HCT116 (cell line): ENCODE measurements around the gene NXPH1. TPM values are rescaled to one million over a fixed set of nuclear protein-coding genes. Genes with fewer than 3 reads are reported as not detected.

Experiments used
- ATAC-seq: fragments of 200-7000 bp; cut with Tn5 transposase; 2 replicates; pipeline ENCODE4 v1.9.1; 2020; ENCODE audit warnings: mild to moderate bottlenecking, moderate library complexity
- BruUV-seq: library from RNA; stranded (reverse); fragments of 400-500 nt; replicated peaks from 2 replicates; lab custom pipeline; 2021; lab: Mats Ljungman, UMichigan
- CTCF ChIA-PET: fragments of 300-600 bp; sonication (Branson Sonifier 250); formaldehyde crosslinking; loops from one replicate; lab custom pipeline; 2021; ENCODE audit warnings: antibody characterized with exemption; lab: Charles Lee
- POLR2A ChIA-PET: fragments of 300-600, 350-600 bp; sonication (Branson Sonifier 250); formaldehyde crosslinking; loops from one replicate; lab custom pipeline; 2021; ENCODE audit warnings: antibody characterized with exemption; lab: Charles Lee
- RAD21 ChIA-PET, 2 experiments: fragments of 300-600 bp; sonication (Branson Sonifier 250); formaldehyde crosslinking; loops; one replicate each; lab custom pipeline; 2023; ENCODE audit warnings: low total read pairs in 2 of 2; ENCODE audit not compliant: uncharacterized antibody in 2 of 2, unreplicated experiment in 2 of 2, low non-redundant PET in 1 of 2; lab: Charles Lee
- DNase-seq: peaks from one replicate; pipeline ENCODE4 v3.0.0-alpha.2; 2010; ENCODE audit warnings: low read depth, low spot score
- H2AFZ ChIP-seq: fragments of 200-600 bp; shearing (Covaris generic), sonication (generic); 2 replicates; pipeline ENCODE4 v1.6.1; 2017; ENCODE audit warnings: low read depth, mixed run types, mixed read lengths, antibody characterized with exemption, low read length; ENCODE audit not compliant: poor library complexity, severe bottlenecking
- H3K27ac ChIP-seq: 2 replicates; pipeline ENCODE4 v1.5.1; 2012; ENCODE audit warnings: low read depth, low read length
- H3K27me3 ChIP-seq: fragments of 200-600 bp; sonication (generic); 2 replicates; pipeline ENCODE4 v1.6.1; 2016; ENCODE audit warnings: mixed run types, low read length, mixed read lengths; ENCODE audit not compliant: insufficient read depth
- H3K36me3 ChIP-seq, 2 experiments: fragments of 200-500 bp in 1 of 2; fragments of 200-600 bp in 1 of 2; sonication (Bioruptor generic) in 1 of 2; sonication (generic) in 1 of 2; 2 replicates each; pipeline versions ENCODE4 v1.5.1 to v1.6.1; 2014 to 2016; ENCODE audit warnings: low read length in 2 of 2, inconsistent platforms in 1 of 2, mixed read lengths in 1 of 2, mixed run types in 1 of 2; ENCODE audit not compliant: insufficient read depth in 2 of 2, control insufficient read depth in 1 of 2
- H3K4me1 ChIP-seq, 2 experiments: fragments of 200-600 bp in 1 of 2; sonication (generic) in 1 of 2; 2 replicates each; pipeline versions ENCODE4 v1.5.1 to v1.6.1; 2012 to 2017; ENCODE audit warnings: low read length in 2 of 2, inconsistent platforms in 1 of 2, mild to moderate bottlenecking in 1 of 2, mixed read lengths in 1 of 2, mixed run types in 1 of 2, moderate library complexity in 1 of 2; ENCODE audit not compliant: insufficient read depth in 2 of 2, control insufficient read depth in 1 of 2
- H3K4me2 ChIP-seq: fragments of 200-600 bp; sonication (generic); 2 replicates; pipeline ENCODE4 v1.6.1; 2017; ENCODE audit warnings: mixed run types, low read length, mixed read lengths
- H3K4me3 ChIP-seq, 2 experiments: fragments of 200-600 bp in 1 of 2; sonication (generic) in 1 of 2; replicated peaks in 1 of 2; 2 replicates each; pipeline ENCODE4 v1.5.1; 2011 to 2016; ENCODE audit warnings: low read length in 2 of 2, control low read depth in 1 of 2, low read depth in 1 of 2, mild to moderate bottlenecking in 1 of 2, mixed read lengths in 1 of 2, mixed run types in 1 of 2
- H3K79me2 ChIP-seq: fragments of 200-600 bp; sonication (generic); 2 replicates; pipeline ENCODE4 v1.6.1; 2017; ENCODE audit warnings: mild to moderate bottlenecking, mixed run types, low read length, moderate library complexity, mixed read lengths; ENCODE audit not compliant: insufficient read depth
- H3K9ac ChIP-seq: fragments of 200-600 bp; sonication (generic); 2 replicates; pipeline ENCODE4 v1.6.1; 2016; ENCODE audit warnings: low read length, mixed read lengths
- H3K9me2 ChIP-seq: fragments of 200-600 bp; sonication (generic), shearing (Covaris generic); 2 replicates; pipeline ENCODE4 v1.6.1; 2017; ENCODE audit warnings: mixed run types, mild to moderate bottlenecking, moderate library complexity; ENCODE audit not compliant: insufficient read depth
- H3K9me3 ChIP-seq, 2 experiments: fragments of 200-500 bp in 1 of 2; fragments of 200-600 bp in 1 of 2; sonication (Bioruptor generic) in 1 of 2; sonication (generic) in 1 of 2; 2 replicates each; pipeline ENCODE4 v1.6.1; 2014 to 2017; ENCODE audit warnings: low read length in 2 of 2, mixed read lengths in 2 of 2, inconsistent platforms in 1 of 2, low read depth in 1 of 2, mild to moderate bottlenecking in 1 of 2, mixed run types in 1 of 2, moderate library complexity in 1 of 2; ENCODE audit not compliant: control insufficient read depth in 1 of 2, insufficient read depth in 1 of 2
- H4K20me1 ChIP-seq: fragments of 200-600 bp; sonication (generic), shearing (Covaris generic); 2 replicates; pipeline ENCODE4 v1.6.1; 2017; ENCODE audit warnings: mixed run types, mild to moderate bottlenecking, moderate library complexity; ENCODE audit not compliant: insufficient read depth
- ATF3 ChIP-seq: IDR thresholded peaks from 2 replicates; pipeline ENCODE4 v1.6.1; 2012
- EZH2phosphoT487 ChIP-seq: fragments of 200-600 bp; IDR thresholded peaks from 2 replicates; pipeline ENCODE4 v1.6.1; 2018; ENCODE audit warnings: antibody characterized with exemption, borderline replicate concordance
- JUND ChIP-seq: IDR thresholded peaks from 2 replicates; pipeline ENCODE4 v1.6.1; 2012
- MAX ChIP-seq: IDR thresholded peaks from 2 replicates; pipeline ENCODE4 v1.6.1; 2012
- POLR2A ChIP-seq: IDR thresholded peaks from 2 replicates; pipeline ENCODE4 v1.7.0; 2011; ENCODE audit warnings: borderline replicate concordance; ENCODE audit not compliant: insufficient read depth, insufficient read length; ENCODE audit errors: extremely low read depth
- POLR2AphosphoS5 ChIP-seq: IDR thresholded peaks from 2 replicates; pipeline ENCODE4 v1.6.1; 2011; ENCODE audit warnings: mild to moderate bottlenecking, low read depth, low read length, moderate library complexity
- RAD21 ChIP-seq: IDR thresholded peaks from 2 replicates; pipeline ENCODE4 v1.6.1; 2012; ENCODE audit warnings: low read depth, mild to moderate bottlenecking
- SIN3A ChIP-seq: IDR thresholded peaks from 2 replicates; pipeline ENCODE4 v1.6.1; 2012; ENCODE audit warnings: low read depth
- SRF ChIP-seq: IDR thresholded peaks from 2 replicates; pipeline ENCODE4 v1.6.1; 2012; ENCODE audit warnings: low read depth
- YY1 ChIP-seq: IDR thresholded peaks from 2 replicates; pipeline ENCODE4 v1.6.1; 2011; ENCODE audit warnings: low read length, low read depth, moderate library complexity, mild to moderate bottlenecking; ENCODE audit not compliant: insufficient replicate concordance; ENCODE audit errors: extremely low read depth
- ZBTB33 ChIP-seq: IDR thresholded peaks from 2 replicates; pipeline ENCODE4 v1.6.1; 2011; ENCODE audit warnings: mild to moderate bottlenecking, low read length, moderate library complexity; ENCODE audit not compliant: insufficient replicate concordance; ENCODE audit errors: extremely low read depth
- ZFX ChIP-seq: fragments of 450-650 bp; IDR thresholded peaks from 2 replicates; pipeline ENCODE4 v1.6.1; 2017
- ZNF274 ChIP-seq: fragments of 200-500 bp; sonication (Bioruptor generic); IDR thresholded peaks from 2 replicates; pipeline ENCODE4 v1.6.1; 2014; ENCODE audit warnings: mild to moderate bottlenecking, low read depth, low read length, inconsistent platforms
- intact Hi-C: fragments of 100-400 bp; cut with micrococcal nuclease; formaldehyde crosslinking; loops from 2 replicates; pipeline ENCODE4 v1.10.0; 2022
- total RNA-seq: library from RNA; stranded (reverse); gene quantifications from one replicate; pipeline ENCODE4 v1.2.1, GENCODE V29; 2021; ENCODE audit not compliant: unreplicated experiment

NXPH1 gene
- total RNA-seq, 1 experiment from 2014 or later, result 0.17 TPM

GRCh38 chr7:8507566-8507965 is 74.2 kb downstream of the NXPH1 start:
- Histone ChIP-seq H3K4me1 (no peaks in the 10 kb centered on the region), H3K79me2 (no peaks in the 10 kb centered on the region), H3K9me3 (no peaks in the 10 kb centered on the region), H3K27me3 (no peaks in the 10 kb centered on the region), H3K9me2 (no peaks in the 10 kb centered on the region), H3K4me2 (no peak overlapping the region), H3K36me3 (no peaks in the 10 kb centered on the region), H3K4me3 (no peak overlapping the region), H3K27ac (no peak overlapping the region), H4K20me1 (no peaks in the 10 kb centered on the region), H2AFZ (no peak overlapping the region), H3K9ac (no peak overlapping the region)
- ChIA-PET POLR2A (no interaction called here), CTCF (interaction anchor here (0.6 kb wide), 1 partner anchor 17 kb away, joined by 4 read pairs; no protein-coding TSS in a partner anchor), RAD21 (no interaction called here)
- no peak for ATAC-seq
- intact Hi-C loops, result no loop called here
- no TSS peak for BruUV-seq
- TF ChIP-seq SRF (no peak), POLR2A (no peak), EZH2phosphoT487 (no peak), RAD21 (no peak), SIN3A (no peak), ZBTB33 (no peak), YY1 (no peak), ZFX (no peak), ZNF274 (no peak), ATF3 (no peak), POLR2AphosphoS5 (no peak), JUND (no peak), MAX (no peak)
- no peak for DNase-seq
